ES-I3 (cell line): ENCODE data around the gene TMEM187.

ENCODE experiments used
- H3K36me3 ChIP-seq: 2 replicates; pipeline ENCODE4 v1.6.1; 2013; ENCODE audit warnings: mild to moderate bottlenecking, low read length, control low read depth, moderate library complexity; ENCODE audit not compliant: insufficient read depth
- H3K4me1 ChIP-seq: 2 replicates; pipeline ENCODE4 v1.6.1; 2013; ENCODE audit warnings: mild to moderate bottlenecking, control low read depth, low read length; ENCODE audit not compliant: insufficient read depth
- H3K9ac ChIP-seq: 2 replicates; pipeline ENCODE4 v1.6.1; 2013; ENCODE audit warnings: low read depth, mild to moderate bottlenecking, low read length, moderate library complexity
- H3K9me3 ChIP-seq: 2 replicates; pipeline ENCODE4 v1.6.1; 2013; ENCODE audit warnings: mild to moderate bottlenecking, low read length, moderate library complexity; ENCODE audit not compliant: control insufficient read depth, insufficient read depth

The TMEM187 gene

DNA sequence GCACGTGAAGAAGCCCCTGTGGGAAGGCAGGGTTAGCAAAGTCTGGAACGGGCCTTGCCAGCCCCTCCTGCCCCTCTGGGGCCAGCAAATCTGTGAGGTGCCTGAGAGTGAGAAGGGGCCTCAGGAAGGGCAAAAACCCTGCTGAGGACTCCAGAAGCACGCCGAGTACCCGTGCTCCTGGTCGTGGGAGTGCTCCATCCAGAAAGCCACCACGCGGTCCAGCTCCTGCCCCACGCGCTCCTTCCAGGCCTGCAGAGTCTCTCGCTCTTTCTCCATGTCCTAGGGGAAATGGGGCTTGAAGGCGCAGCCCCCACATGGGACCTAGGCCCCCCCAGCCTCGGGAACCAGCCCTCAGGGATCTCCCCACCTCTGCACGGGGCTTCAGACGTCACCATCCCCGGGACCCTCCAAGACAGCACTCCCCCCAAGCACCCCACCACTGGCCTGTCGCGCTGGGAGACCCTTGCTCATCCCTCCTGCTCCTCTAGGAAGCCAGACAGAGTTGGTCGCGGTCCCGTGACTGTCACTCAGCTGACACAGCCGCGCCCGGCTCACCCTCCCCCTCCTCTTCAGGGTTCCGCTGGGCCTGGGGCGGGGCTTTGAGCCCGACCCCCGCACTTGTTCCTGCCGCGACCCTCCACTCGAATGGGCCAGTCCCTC is 28.3 kb upstream of the TMEM187 start, which contains the start of gene RENBP:
TSS of gene RENBP (minus strand) at position 504 of the 660 bp plus-strand sequence. CDS start at position 471, 33 bp downstream.
- Histone ChIP-seq H3K36me3 (no peaks in the 10 kb centered on the region), H3K4me1 (peaks cover 31% of the 10 kb centered on the region), H3K9ac (peak within 1 kb of the TSS; percentile 60), H3K9me3 (no peaks in the 10 kb centered on the region)

DNA sequence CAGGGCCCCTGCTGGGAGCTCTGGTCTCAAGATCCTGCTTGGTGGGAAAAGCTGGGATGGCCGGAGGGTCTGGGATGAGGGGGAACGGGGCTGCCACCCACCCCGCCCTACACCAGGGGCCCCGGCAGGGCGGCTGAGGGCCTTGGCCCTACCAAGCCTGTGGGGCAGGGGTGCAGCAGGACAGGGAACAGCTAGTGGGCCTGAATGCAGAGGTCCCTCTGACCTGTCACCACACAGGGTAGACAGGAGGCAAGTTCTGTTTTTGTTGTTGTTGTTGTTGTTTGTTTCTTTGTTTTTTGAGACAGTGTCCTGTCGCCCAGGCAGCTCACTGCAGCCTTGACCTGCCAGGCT is 27.8 kb upstream of the TMEM187 start:
- Histone ChIP-seq H3K36me3 (no peaks in the 10 kb centered on the region), H3K9ac (peak overlapping the region; percentile 60; the same call in 1 of the 2 replicates), H3K4me1 (peaks cover 31% of the 10 kb centered on the region), H3K9me3 (no peaks in the 10 kb centered on the region)

DNA sequence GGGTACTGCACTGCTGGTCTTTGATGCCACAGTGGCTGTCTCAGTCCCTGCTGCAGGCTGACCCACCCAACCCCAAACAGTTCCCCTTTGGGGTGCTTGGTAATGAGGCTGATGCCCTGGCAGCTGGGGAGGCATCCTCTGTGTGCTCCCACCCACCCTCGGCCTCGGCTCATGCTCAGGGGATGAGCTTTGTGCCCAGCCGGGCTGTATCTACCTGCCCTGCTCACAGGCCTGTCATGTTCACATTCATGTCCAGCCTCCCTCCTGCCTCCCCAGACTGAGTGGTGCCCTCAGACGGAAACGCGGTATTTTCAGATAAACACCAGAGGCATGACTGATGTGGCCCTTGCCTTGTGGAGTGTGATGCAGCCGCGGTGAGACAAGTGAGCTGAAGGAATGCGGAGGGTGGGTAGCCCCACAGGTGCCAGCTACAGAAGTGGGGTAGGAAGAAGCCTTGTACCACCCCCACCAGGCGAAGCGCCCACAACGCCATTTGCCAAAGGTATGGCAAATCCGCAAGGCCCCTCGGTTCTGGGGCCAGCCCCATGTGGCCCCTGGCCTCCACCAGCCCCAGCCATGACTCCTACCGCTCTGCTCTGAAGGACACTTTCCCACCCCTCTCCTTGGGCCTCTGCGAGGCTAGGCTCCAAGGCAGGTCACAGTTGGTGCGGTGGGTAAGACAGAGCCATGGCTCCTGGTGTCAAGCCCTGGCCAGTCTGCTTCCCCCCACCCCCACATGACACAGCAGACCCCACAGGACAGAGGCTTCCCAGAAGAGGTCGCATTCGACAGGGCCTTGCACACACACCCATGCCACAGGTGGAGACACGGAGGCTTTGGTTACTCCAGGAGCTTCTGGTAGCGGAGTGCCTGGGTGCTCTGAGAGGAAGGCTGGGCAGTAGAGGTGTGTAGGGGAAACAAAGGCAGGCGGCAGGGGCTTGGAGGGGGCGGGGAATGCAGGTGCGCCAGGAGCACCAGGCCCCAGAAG is 26.3 kb upstream of the TMEM187 start:
- H3K9me3 ChIP-seq = no peaks in the 10 kb centered on the region
- peaks cover 27% of the 10 kb centered on the region; the same call in 1 of the 2 replicates for H3K4me1 ChIP-seq
- no peak overlapping the region for H3K9ac ChIP-seq
- H3K36me3 ChIP-seq = 0 out of 2 replicates have a peak, but pooled peaks cover 2% of the 10 kb centered on the region

DNA sequence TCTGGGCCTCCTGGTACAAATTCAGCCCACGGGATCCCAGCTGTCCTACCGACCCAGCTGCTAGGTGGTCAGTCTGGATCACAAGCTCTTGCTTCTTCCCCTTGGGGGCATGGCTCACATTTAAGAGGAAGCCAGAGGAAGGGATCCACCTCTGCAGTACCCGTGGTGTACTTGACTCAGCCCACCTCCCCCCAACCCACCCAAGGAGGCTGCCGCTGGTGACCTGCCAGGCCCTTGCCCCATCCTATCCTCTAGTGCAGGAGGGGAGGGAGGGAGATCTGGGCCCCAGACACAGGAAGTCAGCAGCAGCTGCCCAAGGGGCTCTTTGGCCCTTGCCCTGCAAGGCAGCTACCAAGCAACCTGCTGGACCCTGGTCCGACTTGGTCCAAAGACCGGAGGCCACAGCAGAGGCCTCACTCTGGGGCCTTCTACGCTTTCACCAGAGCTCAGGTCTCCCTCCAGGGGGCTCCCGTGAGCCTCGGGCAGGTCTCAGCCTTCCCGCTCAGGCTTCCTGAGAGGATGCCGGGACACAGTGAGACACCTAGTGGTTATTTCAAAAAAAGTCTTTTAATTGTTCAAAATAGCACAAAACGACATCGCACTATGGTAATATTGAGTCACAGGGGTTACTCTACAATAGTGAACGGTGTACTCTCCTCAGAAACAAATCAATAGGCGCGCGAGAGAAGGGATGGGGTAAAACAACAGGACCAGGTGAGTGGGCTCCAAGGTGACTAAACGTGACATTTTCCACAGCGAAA is 25.4 kb upstream of the TMEM187 start:
- Histone ChIP-seq H3K9me3 (no peaks in the 10 kb centered on the region), H3K4me1 (peaks cover 20% of the 10 kb centered on the region; the same call in 1 of the 2 replicates), H3K36me3 (0 out of 2 replicates have a peak, but pooled peaks cover 6% of the 10 kb centered on the region), H3K9ac (no peak overlapping the region)

DNA sequence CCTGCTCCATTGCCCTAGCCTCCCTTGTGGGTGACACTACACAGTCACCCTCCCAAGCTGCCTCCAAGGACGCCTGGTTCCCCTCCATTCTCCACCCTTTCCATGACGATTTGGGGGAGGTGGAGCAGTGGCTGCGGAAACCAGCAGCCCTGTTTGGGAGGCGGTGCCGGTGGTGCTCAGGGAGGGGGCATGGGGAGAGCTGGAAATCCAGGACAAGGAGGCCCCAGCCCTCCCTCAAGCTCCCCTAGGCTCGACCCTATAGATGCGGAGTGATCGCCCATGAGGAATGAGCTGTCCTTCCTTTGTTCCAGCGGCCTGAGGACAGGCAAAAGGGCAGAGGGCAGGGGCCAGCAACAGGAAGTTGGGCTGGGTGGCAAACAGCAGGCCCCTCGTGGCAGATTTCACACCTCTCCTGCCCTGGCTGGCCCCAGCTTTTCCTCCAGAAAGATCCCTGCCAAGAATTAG is 24.5 kb upstream of the TMEM187 start:
- Histone ChIP-seq H3K9ac (peak overlapping the region; percentile 1; the same call in 1 of the 2 replicates), H3K36me3 (0 out of 2 replicates have a peak, but pooled peaks cover 6% of the 10 kb centered on the region), H3K9me3 (no peaks in the 10 kb centered on the region), H3K4me1 (peaks cover 20% of the 10 kb centered on the region; the same call in 1 of the 2 replicates)

DNA sequence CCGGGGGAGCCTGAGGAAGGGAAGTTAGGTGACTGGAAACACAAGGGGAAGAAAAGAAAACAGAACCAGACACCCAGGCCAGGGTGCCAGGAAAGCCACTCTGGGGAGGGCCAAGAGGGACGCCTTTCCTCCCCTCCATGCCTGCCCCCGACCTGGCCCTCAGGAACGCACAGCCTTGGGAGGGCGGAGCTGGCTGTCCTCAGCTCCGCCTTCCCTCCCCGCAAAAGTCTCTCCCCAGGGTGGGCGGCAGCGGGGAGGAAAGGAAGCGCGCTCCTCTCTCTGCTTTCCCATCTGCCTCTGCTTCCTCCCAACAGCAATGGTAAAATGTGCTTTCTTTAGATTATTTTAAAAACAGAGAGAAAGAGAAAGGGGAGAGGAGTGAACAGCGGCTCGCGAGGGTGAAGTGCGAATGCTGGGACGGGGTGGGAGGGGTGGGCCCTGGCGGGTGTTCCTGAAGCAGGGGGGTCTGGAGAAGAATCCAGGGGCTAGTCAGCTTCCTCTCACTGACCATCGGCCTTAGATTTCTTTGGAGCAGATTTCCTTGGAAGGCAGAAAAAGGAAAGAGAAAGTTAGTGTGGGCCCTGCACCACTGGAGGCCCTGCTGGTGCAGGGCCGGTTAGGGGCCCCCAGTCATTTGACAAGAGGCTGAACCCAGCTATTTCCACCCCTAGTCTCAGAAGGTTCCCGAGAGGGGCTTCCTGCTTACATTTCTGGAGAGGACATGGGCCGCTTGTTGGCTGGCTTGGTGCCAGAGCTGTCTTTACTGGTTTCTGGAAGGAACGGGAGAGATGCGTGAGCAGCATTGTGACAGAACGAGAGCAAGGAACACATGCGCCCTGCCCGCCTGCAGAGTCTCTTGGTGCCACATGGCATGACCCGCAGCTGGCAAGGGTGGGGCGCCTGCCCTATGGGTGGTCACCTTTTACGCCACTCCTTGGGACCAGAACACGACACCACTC is 23.4 kb upstream of the TMEM187 start:
- peaks cover 14% of the 10 kb centered on the region; the same call in 1 of the 2 replicates for H3K4me1 ChIP-seq
- no peak overlapping the region; the same call in 1 of the 2 replicates for H3K9ac ChIP-seq
- peaks cover 6% of the 10 kb centered on the region; the same call in 1 of the 2 replicates for H3K36me3 ChIP-seq
- H3K9me3 ChIP-seq = no peaks in the 10 kb centered on the region

DNA sequence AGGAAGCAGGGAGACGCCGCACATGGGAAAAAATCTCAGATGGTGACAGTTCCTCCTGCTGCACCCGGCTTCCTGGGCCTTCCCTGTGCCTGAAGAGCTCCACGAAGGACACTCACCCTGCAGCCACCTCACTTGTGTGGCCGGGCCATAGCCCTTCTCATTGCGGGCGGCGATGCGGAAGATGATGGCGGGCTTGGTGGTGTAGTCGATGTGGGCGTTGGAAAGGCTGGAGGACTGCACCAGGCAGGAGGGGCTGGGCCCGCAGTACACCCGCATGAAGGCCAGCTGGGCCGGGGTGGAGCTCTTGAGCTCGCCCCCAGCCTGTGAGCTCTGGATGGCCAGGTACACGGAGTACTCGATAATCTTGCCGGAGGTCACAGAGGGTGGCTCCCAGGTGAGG is 22.4 kb upstream of the TMEM187 start:
- Histone ChIP-seq H3K36me3 (peaks cover 6% of the 10 kb centered on the region; the same call in 1 of the 2 replicates), H3K9ac (no peak overlapping the region), H3K4me1 (peaks cover 14% of the 10 kb centered on the region; the same call in 1 of the 2 replicates), H3K9me3 (no peaks in the 10 kb centered on the region)

DNA sequence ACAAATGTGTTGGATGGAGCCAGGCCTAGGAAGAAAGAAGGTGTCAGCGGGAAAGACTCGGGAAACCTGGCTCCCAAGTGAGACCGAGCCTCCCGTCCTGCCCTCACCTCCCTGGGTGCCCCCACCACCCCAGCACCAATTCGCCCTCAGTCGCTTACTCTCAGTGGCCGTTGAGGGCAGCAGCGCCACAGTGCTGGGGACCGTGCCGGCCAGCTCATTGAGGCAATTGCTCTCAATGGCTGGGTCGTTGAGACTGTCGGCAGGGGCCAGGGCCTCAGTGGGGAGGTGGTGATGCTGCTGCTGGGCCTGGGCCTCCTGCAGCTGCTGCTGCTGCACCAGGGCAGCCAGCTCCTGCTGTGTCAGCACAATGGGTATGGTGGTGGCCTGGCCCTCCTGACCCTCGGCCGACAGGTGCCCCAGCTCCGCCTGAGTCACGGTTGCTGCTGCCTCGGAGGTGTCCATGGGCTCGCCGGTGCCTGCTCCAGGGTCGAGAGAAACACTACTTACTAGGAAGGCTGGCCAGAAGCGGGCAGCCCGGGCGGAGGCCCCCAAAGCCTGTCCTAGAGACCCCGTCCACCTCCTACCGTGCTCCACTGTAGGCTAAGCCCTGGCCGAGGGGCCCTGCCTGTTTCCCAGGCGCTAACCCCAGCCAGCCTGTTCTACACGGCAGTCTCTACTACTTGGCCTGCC is 20.7 kb upstream of the TMEM187 start:
- peaks cover 6% of the 10 kb centered on the region; the same call in 1 of the 2 replicates for H3K36me3 ChIP-seq

DNA sequence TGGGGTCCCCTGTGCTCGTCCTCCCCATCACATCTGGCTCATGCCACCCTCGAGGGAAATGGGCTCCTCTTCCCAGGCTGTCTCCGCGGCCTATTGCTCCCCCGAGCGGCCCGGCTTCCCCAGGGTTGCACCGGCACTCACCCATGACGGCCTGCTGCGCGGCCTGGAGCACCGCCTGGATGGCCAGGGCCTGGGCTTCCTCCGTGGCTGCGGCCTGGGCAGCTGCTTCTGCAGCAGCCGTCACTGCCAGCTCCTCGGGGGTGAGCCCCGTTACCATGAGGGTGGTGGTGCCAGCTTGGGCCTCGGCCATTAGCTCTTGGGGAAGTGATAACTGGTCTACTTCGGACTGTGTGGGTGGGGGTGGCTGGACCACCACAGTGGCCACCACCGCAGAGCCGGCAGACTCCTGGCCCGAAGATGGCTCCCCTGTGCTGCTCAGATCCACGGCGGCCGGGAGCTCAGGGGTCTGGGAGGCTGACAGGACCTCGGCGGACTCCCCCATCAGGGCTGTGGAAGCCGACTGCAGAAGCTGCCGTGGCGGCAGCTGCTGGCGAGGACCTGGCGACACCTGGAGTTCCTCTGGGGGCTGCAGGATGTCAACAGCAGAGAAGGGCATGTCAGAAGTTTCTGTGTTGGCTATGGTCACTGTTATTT is 20.1 kb upstream of the TMEM187 start:
- Histone ChIP-seq H3K4me1 (peaks cover 13% of the 10 kb centered on the region; the same call in 1 of the 2 replicates), H3K36me3 (peaks cover 6% of the 10 kb centered on the region; the same call in 1 of the 2 replicates), H3K9me3 (no peaks in the 10 kb centered on the region), H3K9ac (no peak overlapping the region)

More for the DNA sequence above, 20.7 kb upstream of the TMEM187 start:
- H3K9ac ChIP-seq = no peak overlapping the region
- no peaks in the 10 kb centered on the region for H3K9me3 ChIP-seq
- H3K4me1 ChIP-seq = peaks cover 14% of the 10 kb centered on the region; the same call in 1 of the 2 replicates

DNA sequence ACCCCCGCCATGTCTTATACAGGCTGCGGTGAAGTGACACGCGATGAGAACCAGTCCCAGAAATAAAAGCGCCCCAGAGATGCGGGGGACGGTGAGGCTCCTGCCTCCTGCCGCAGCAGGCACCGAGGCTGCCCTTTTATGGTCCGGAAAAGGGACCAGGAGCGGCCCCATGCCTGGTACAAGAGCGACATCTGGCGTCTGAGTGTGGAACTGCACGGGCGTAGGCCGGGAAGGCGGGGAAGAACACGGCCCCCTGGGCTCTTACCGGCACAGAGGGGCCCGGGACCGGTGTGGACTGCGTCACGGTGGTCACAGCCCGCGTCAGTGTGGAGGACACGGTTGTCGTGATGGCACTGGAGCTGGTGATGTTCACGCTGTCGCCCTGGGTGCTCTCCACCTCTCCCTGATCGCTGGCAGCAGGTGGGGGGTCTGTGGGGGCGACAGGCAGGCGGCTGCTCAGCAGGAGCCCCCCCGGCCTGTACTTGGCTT is 19.2 kb upstream of the TMEM187 start:
- no peak overlapping the region for H3K9ac ChIP-seq
- no peaks in the 10 kb centered on the region for H3K9me3 ChIP-seq
- peaks cover 6% of the 10 kb centered on the region; the same call in 1 of the 2 replicates for H3K36me3 ChIP-seq
- H3K4me1 ChIP-seq = peaks cover 6% of the 10 kb centered on the region; the same call in 1 of the 2 replicates

DNA sequence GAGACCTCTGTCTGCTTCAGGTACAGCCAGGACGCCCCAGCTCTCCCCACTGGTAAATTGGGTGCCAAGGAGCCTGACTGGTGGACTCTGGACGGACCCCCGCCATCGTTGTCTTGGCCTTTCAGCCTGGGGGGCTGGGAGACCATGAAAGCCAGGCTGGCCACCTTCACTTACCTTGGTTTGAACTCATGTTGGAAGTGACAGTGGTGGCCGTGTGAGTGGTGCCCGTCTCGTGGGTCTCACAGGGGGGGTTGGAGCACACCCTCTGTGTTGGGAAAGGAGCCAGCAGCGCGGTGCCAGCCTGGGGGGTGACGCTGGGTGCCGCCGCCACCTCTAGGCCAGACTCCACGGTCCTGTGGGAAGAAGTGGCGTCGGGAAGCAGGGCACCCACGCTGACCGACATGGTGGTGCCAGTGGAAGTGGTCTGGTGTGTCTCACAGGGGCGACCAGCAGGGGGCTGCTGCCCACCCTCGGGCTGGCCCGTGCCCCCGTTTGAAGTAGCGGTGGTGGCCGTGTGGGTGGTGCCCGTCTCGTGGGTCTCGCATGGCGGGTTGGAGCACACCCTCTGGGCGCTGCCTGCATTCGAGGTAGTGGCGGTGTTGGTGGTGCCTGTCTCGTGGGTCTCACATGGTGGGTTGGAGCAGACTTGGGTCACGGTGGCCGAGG is 18.5 kb upstream of the TMEM187 start:
- Histone ChIP-seq H3K36me3 (peaks cover 6% of the 10 kb centered on the region; the same call in 1 of the 2 replicates), H3K9me3 (no peaks in the 10 kb centered on the region), H3K4me1 (peaks cover under 1% of the 10 kb centered on the region; the same call in 1 of the 2 replicates), H3K9ac (no peak overlapping the region)
